Karpas-422 (cell line): Measurements from ENCODE around the gene MYO7B. TPM values are rescaled to one million over a fixed set of nuclear protein-coding genes. Genes with fewer than 3 reads are reported as not detected.

ENCODE experiments used
- DNase-seq: peaks from one replicate; pipeline ENCODE4 v3.0.0-alpha.2; 2015
- H2AFZ ChIP-seq: fragments of 200-600 bp; sonication (generic); 2 replicates; pipeline ENCODE4 v1.6.1; 2014; ENCODE audit warnings: antibody characterized with exemption, low read length, mixed read lengths
- H3K27ac ChIP-seq: fragments of 200-600 bp; sonication (generic); 2 replicates; pipeline ENCODE4 v1.5.1; 2014; ENCODE audit warnings: mild to moderate bottlenecking, low read length, moderate library complexity
- H3K27me3 ChIP-seq: fragments of 200-600 bp; sonication (generic); 2 replicates; pipeline ENCODE4 v1.6.1; 2014; ENCODE audit warnings: low read length, mixed read lengths
- H3K36me3 ChIP-seq: fragments of 200-600 bp; sonication (generic); 2 replicates; pipeline ENCODE4 v1.6.1; 2014; ENCODE audit warnings: low read length, mixed read lengths; ENCODE audit not compliant: insufficient read depth
- H3K4me1 ChIP-seq: fragments of 200-600 bp; sonication (generic); 2 replicates; pipeline ENCODE4 v1.6.1; 2014; ENCODE audit warnings: mild to moderate bottlenecking, low read length, mixed read lengths
- H3K4me2 ChIP-seq: fragments of 200-600 bp; sonication (generic); 2 replicates; pipeline ENCODE4 v1.6.1; 2014; ENCODE audit warnings: low read length, low read depth, mild to moderate bottlenecking; ENCODE audit not compliant: poor library complexity, severe bottlenecking
- H3K4me3 ChIP-seq: fragments of 200-600 bp; sonication (generic); 2 replicates; pipeline ENCODE4 v1.5.1; 2014; ENCODE audit warnings: mild to moderate bottlenecking, antibody characterized with exemption, low read length, mixed read lengths
- H3K79me2 ChIP-seq: fragments of 200-600 bp; sonication (generic); 2 replicates; pipeline ENCODE4 v1.6.1; 2014; ENCODE audit warnings: mild to moderate bottlenecking, low read length, mixed read lengths
- H3K9ac ChIP-seq: fragments of 200-600 bp; sonication (generic); 2 replicates; pipeline ENCODE4 v1.6.0; 2014; ENCODE audit warnings: low read length
- H3K9me2 ChIP-seq: fragments of 200-600 bp; sonication (generic), shearing (Covaris generic); replicated peaks from 2 replicates; pipeline ENCODE4 v1.6.0; 2014; ENCODE audit warnings: mild to moderate bottlenecking, low read length, moderate library complexity; ENCODE audit not compliant: insufficient read depth
- H3K9me3 ChIP-seq: fragments of 300-700, 200-600 bp; sonication (generic); 2 replicates; pipeline ENCODE4 v1.6.1; 2014; ENCODE audit warnings: low read length, mixed read lengths
- H4K20me1 ChIP-seq: fragments of 200-600 bp; sonication (generic); 2 replicates; pipeline ENCODE4 v1.6.1; 2014; ENCODE audit warnings: mild to moderate bottlenecking, antibody characterized with exemption, low read length, low read depth; ENCODE audit not compliant: insufficient read depth
- total RNA-seq: library from RNA; depleted of rRNA; stranded (reverse); fragments of >200 nt; shearing (Covaris generic); gene quantifications from 2 replicates; pipeline ENCODE4 v1.2.3, GENCODE V29; 2014; ENCODE audit warnings: low replicate concordance

The MYO7B gene
- total RNA-seq, 1 experiment from 2014 or later = 3.0 TPM

DNA sequence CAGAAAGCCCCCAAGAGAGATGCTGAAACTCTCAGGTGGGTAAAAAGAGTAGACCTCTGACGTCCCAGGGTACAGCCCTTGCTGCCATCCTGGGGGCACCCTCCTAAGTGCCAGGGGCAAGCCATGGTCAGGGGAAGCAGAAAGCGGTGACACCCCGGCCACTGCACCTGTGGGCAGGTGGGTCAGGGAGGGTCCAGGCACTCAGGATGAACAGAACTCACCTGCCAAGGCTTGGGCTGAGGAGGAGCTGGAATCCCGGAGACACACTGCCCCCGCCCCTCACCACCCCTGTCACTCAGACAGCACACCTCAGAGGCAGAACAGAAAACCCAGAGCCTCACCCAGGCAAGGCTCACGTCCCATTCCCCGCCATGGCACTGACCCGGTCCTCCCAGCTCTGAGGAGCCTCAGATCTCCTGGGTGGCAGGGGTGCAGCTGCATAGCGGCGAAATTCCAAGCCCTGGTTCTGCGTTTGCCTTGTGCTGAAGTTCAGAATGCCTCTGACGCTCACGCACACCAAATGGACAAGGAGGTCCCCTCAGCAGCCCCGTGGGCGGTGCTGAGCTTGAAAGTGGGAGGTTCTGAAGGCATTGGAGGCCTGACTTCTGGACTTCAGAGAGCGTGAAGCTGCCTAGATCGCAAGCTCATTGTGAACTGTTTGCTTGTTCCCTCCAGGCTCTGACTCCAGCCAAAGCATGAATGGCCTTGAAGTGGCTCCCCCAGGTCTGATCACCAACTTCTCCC, 114.7 kb downstream of the MYO7B start:
- Histone ChIP-seq H3K4me3 (no peak overlapping the region), H3K79me2 (no peaks in the 10 kb centered on the region), H3K4me2 (no peak overlapping the region), H4K20me1 (no peaks in the 10 kb centered on the region), H3K27ac (no peak overlapping the region), H3K4me1 (0 out of 2 replicates have a peak, but pooled peaks cover 2% of the 10 kb centered on the region), H3K27me3 (no peaks in the 10 kb centered on the region), H3K9me2 (no peaks in the 10 kb centered on the region), H3K9ac (no peak overlapping the region), H2AFZ (no peak overlapping the region), H3K9me3 (no peaks in the 10 kb centered on the region), H3K36me3 (no peaks in the 10 kb centered on the region)
- no peak for DNase-seq

DNA sequence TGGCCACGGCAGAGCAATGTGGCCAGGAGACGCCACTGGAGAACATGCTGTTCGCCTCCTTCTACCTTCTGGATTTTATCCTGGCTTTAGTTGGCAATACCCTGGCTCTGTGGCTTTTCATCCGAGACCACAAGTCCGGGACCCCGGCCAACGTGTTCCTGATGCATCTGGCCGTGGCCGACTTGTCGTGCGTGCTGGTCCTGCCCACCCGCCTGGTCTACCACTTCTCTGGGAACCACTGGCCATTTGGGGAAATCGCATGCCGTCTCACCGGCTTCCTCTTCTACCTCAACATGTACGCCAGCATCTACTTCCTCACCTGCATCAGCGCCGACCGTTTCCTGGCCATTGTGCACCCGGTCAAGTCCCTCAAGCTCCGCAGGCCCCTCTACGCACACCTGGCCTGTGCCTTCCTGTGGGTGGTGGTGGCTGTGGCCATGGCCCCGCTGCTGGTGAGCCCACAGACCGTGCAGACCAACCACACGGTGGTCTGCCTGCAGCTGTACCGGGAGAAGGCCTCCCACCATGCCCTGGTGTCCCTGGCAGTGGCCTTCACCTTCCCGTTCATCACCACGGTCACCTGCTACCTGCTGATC, 115.4 kb downstream of the MYO7B start:
- Histone ChIP-seq H2AFZ (no peak overlapping the region), H3K4me1 (0 out of 2 replicates have a peak, but pooled peaks cover 2% of the 10 kb centered on the region), H3K27ac (no peak overlapping the region), H3K27me3 (no peaks in the 10 kb centered on the region), H3K9ac (no peak overlapping the region), H3K36me3 (no peaks in the 10 kb centered on the region), H3K79me2 (no peaks in the 10 kb centered on the region), H3K4me3 (no peak overlapping the region), H3K4me2 (no peak overlapping the region), H3K9me3 (no peaks in the 10 kb centered on the region), H4K20me1 (no peaks in the 10 kb centered on the region), H3K9me2 (no peaks in the 10 kb centered on the region)
- no peak for DNase-seq

DNA sequence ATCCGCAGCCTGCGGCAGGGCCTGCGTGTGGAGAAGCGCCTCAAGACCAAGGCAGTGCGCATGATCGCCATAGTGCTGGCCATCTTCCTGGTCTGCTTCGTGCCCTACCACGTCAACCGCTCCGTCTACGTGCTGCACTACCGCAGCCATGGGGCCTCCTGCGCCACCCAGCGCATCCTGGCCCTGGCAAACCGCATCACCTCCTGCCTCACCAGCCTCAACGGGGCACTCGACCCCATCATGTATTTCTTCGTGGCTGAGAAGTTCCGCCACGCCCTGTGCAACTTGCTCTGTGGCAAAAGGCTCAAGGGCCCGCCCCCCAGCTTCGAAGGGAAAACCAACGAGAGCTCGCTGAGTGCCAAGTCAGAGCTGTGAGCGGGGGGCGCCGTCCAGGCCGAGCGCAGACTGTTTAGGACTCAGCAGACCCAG, 115.9 kb downstream of the MYO7B start:
- H3K27ac ChIP-seq = no peak overlapping the region
- H3K4me2 ChIP-seq = no peak overlapping the region
- H3K79me2 ChIP-seq = no peaks in the 10 kb centered on the region
- no peak overlapping the region for H3K4me3 ChIP-seq
- no peak overlapping the region for H2AFZ ChIP-seq
- DNase-seq = no peak
- H3K9ac ChIP-seq = no peak overlapping the region
- no peaks in the 10 kb centered on the region for H3K36me3 ChIP-seq
- H3K4me1 ChIP-seq = 0 out of 2 replicates have a peak, but pooled peaks cover 2% of the 10 kb centered on the region
- H4K20me1 ChIP-seq = no peaks in the 10 kb centered on the region
- H3K27me3 ChIP-seq = no peaks in the 10 kb centered on the region
- H3K9me2 ChIP-seq = no peaks in the 10 kb centered on the region
- no peaks in the 10 kb centered on the region for H3K9me3 ChIP-seq

DNA sequence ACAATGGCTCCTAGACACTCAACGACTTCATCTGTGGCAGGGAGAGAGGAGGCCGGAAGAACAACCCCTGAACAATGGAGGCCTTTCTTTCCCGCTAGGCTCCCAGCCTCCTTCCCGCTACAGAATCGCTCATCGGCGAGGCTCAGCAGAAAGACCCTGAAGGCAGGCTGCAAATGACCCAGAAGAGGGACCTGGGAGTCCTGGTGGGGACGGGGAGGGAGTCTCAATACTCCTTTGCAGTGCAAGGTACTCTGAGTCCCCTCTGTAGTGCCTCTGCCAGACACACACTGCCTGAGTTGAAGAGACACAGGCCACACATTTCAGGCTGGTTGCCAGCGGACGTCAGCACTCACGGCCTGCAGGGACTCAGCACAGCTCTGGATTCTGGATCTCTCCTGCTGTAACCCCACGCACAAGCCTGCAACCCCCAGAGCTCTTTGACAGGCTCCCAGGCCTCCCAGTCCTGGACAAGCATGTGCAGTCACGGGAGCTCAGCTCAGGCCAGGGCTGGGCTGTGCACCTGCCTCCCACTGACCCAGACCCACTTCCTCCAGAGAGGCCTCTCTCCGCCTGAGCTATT, 116.6 kb downstream of the MYO7B start:
- no peaks in the 10 kb centered on the region for H3K79me2 ChIP-seq
- no peak for DNase-seq
- H3K36me3 ChIP-seq = no peaks in the 10 kb centered on the region
- H3K9ac ChIP-seq = no peak overlapping the region
- H3K4me1 ChIP-seq = 0 out of 2 replicates have a peak, but pooled peaks cover 2% of the 10 kb centered on the region
- no peak overlapping the region for H3K27ac ChIP-seq
- H3K27me3 ChIP-seq = no peaks in the 10 kb centered on the region
- H4K20me1 ChIP-seq = no peaks in the 10 kb centered on the region
- H3K9me2 ChIP-seq = no peaks in the 10 kb centered on the region
- no peak overlapping the region for H3K4me3 ChIP-seq
- no peak overlapping the region for H3K4me2 ChIP-seq
- no peak overlapping the region for H2AFZ ChIP-seq
- H3K9me3 ChIP-seq = no peaks in the 10 kb centered on the region

DNA sequence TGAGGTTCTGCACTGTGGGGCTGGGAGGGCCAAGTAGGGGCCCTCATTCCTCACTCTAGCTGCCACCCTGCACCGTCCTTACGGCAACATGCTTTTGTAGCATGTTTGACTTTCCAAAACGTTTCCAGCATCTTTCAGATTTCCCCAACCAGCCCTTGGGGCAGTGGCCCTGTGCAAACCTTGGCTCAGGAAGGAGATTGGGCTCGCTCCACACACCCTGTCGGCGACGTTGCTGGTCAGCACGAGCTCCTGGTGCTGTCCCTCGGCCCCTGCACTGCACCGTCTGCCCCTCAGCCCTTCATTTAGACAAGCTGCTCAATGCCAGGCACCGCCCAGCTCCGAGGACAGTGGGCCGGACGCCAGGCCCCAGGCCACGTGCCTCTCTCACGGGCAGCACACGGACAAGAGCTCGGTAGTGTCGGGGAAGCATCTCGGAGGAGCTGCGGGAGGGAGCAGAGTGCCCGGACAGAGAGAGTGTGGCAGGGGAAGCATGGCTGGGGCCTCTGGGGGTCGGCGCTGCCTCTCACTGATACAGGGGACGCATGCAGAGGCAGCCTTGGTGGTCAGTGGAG, 117.4 kb downstream of the MYO7B start:
- H3K9me2 ChIP-seq = no peaks in the 10 kb centered on the region
- H3K9ac ChIP-seq = no peak overlapping the region
- H3K27me3 ChIP-seq = no peaks in the 10 kb centered on the region
- no peak for DNase-seq
- H3K4me1 ChIP-seq = 0 out of 2 replicates have a peak, but pooled peaks cover 2% of the 10 kb centered on the region
- no peak overlapping the region for H3K4me3 ChIP-seq
- H3K9me3 ChIP-seq = no peaks in the 10 kb centered on the region
- no peaks in the 10 kb centered on the region for H3K36me3 ChIP-seq
- no peak overlapping the region for H2AFZ ChIP-seq
- no peak overlapping the region for H3K4me2 ChIP-seq
- no peaks in the 10 kb centered on the region for H4K20me1 ChIP-seq
- H3K79me2 ChIP-seq = no peaks in the 10 kb centered on the region
- H3K27ac ChIP-seq = no peak overlapping the region

DNA sequence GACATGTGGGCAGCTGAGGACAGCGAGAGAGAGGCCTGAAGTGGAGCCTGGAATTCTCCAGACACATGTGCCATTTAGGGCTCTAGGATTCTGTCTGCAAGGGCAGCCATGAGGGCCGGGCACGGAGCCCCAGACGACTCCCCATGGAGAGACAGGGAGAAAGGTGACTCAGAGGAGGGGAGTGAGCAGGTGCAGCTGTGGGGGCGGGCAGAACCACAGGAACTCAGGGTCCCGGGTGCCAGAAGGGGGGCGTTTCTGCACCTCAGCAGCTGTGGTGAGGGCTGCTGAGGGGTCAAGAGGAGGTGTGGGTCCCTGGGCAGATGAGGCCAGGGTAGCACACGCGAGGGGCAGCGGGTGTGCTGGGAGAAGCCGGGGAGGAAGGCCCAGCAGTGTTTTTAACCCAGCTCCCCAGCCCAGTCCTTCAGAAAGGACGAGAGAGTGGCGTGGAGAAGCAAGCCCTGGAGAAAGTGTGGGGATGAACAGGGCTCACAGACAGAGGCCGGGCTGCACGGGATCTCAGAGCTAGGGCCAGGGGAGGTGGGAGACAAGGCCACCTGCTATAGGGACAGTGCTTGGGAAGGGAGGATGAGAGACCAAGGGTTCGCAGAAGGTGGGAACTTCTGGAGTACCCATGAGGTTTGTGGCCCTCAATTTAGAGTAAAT, 118.1 kb downstream of the MYO7B start:
- no peaks in the 10 kb centered on the region for H3K79me2 ChIP-seq
- H3K27me3 ChIP-seq = no peaks in the 10 kb centered on the region
- no peak overlapping the region for H3K4me2 ChIP-seq
- no peak overlapping the region for H3K9ac ChIP-seq
- H3K4me1 ChIP-seq = 0 out of 2 replicates have a peak, but pooled peaks cover 2% of the 10 kb centered on the region
- no peak overlapping the region for H3K27ac ChIP-seq
- no peak for DNase-seq
- no peaks in the 10 kb centered on the region for H4K20me1 ChIP-seq
- no peaks in the 10 kb centered on the region for H3K36me3 ChIP-seq
- H2AFZ ChIP-seq = no peak overlapping the region
- no peak overlapping the region for H3K4me3 ChIP-seq
- H3K9me2 ChIP-seq = no peaks in the 10 kb centered on the region
- no peaks in the 10 kb centered on the region for H3K9me3 ChIP-seq

DNA sequence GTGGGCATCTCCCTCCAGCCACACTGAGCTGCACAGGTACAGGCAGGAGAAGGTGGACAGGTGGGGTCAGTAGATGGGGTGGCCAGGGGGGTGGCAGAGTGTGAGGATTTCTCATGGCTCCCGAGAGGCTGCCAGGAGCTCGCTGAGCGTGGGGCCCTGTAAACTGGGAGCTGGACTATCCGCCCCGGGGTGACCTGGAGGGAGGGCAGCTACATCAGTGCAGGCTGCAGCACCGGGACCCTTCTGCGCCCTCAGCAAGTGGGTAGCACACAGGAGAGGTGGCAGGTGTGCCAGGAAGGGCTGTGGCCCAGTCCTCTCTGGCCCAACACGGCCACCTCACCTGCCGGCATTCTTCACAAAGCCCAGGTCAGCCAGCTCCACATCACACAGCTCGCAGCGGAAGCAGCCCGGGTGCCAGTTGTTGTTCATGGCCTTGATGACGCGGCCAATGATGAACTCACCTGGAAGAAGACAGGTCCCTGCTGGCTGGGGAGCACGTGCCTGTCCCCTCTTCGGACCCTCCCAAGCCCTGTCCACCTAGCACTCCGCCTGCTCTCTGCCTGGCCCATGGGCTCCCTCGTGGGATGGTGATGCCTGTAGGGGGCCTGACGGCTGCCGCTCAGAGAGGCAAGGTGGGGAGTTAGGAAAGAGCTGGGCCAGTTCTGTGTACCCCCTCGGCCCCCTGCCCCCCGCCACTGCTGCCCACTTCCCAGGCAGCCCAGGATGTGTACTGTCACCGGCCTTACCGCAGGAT, 118.8 kb downstream of the MYO7B start:
- Histone ChIP-seq H3K27ac (no peak overlapping the region), H3K9me2 (no peaks in the 10 kb centered on the region), H3K4me2 (no peak overlapping the region), H3K4me1 (0 out of 2 replicates have a peak, but pooled peaks cover 2% of the 10 kb centered on the region), H3K27me3 (no peaks in the 10 kb centered on the region), H3K9ac (no peak overlapping the region), H4K20me1 (no peaks in the 10 kb centered on the region), H3K79me2 (no peaks in the 10 kb centered on the region), H2AFZ (no peak overlapping the region), H3K4me3 (no peak overlapping the region), H3K36me3 (no peaks in the 10 kb centered on the region), H3K9me3 (no peaks in the 10 kb centered on the region)
- DNase-seq = no peak
